ENCODE results near the gene NUP210L.

DNA sequence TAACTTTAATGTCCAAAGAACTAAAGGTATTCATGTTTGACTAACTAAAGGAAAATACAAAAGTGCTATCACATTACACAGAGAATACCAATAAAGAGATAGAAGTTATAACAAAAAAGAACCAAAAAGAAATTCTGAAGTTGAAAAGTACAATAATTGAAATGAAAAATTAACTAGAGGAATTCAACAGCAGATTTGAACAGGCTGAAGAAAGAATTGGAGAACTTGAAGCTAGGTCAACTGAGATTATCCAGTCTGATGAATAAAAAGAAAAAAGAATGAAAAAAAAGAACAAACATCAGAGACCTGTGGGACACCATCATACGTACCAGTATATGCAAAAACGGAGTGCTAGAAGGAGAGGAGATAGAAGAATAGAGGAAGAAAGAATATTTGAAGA, 78.5 kb downstream of the NUP210L start:
- TF ChIP-seq, protein P1, sequence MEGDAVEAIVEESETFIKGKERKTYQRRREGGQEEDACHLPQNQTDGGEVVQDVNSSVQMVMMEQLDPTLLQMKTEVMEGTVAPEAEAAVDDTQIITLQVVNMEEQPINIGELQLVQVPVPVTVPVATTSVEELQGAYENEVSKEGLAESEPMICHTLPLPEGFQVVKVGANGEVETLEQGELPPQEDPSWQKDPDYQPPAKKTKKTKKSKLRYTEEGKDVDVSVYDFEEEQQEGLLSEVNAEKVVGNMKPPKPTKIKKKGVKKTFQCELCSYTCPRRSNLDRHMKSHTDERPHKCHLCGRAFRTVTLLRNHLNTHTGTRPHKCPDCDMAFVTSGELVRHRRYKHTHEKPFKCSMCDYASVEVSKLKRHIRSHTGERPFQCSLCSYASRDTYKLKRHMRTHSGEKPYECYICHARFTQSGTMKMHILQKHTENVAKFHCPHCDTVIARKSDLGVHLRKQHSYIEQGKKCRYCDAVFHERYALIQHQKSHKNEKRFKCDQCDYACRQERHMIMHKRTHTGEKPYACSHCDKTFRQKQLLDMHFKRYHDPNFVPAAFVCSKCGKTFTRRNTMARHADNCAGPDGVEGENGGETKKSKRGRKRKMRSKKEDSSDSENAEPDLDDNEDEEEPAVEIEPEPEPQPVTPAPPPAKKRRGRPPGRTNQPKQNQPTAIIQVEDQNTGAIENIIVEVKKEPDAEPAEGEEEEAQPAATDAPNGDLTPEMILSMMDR (IDR thresholded peaks at IDR 0.05) = no peak
- TF ChIP-seq EP300 (IDR thresholded peaks at IDR 0.05; ENCODE audit: low read depth) (no peak), POLR2AphosphoS5 (IDR thresholded peaks at IDR 0.05) (no peak), POLR2A (IDR thresholded peaks at IDR 0.05) (no peak)
